ENCODE results near the gene FNBP1. TPM values are rescaled to one million over a fixed set of nuclear protein-coding genes. Genes with fewer than 3 reads are reported as not detected.

The FNBP1 gene
- total RNA-seq = 10 to 100 TPM; 18.1 to 85.3 (median 29.3) TPM

GRCh38 chr9:130042885-130043653 is at the start of gene FNBP1:
FNBP1 (minus strand) TSS chr9:130043189; CDS start chr9:130042975, 214 bp downstream.
- peak; percentile 72 to 92 (median 88) for ATAC-seq (replicated peaks in 6 of 8)
- 0 to 3% methylated on average over 2 to 7 of the region's 92 CpGs; no CpG with 5 or more reads in 8 of the 10 experiments for WGBS, 10 experiments
- Histone ChIP-seq H3K27ac (peak within 1 kb of the TSS; percentile 86 to 90), H3K4me3 (peak within 1 kb of the TSS; percentile 63 to 81 (median 74)), H3K4me1 (replicated peaks in 1 of 2) (peaks cover 18 to 24% of the 10 kb centered on the region in 2 donors)
- in situ Hi-C loops (cut with MboI; ENCODE audit: low pct_unique_long_range_greater_than_20kb in 2 of 9, low sequenced_read_pairs in 9 of 9, unreplicated experiment in 9 of 9) = no loop called here

DNA sequence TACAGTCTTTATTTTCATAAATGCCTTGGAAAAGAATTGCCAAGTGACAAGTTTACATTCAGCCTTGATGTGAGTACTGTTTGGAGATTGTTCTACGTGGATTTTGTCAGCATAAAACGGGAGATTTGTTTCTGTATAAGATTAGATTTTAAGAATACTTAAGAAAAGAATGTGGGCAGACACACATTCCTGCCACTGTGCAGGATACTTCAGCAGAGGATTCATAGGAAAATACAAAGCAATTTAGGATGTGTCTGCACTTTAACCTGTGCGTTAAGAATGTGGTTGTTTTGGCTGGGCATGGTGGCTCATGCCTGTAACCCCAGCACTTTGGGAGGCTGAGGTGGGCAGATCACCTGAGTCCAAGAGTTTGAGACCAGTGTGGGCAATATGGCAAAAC is 47.9 kb upstream of the FNBP1 start:
- no peak for ATAC-seq (replicated peaks in 6 of 8)
- WGBS, 10 experiments = 71 to 100% (median 92%) methylated on average over 1 to 3 of the region's 3 CpGs
- no peak overlapping the region for H3K27ac ChIP-seq
- no peak overlapping the region for H3K4me3 ChIP-seq
- no peaks in the 10 kb centered on the region for H3K4me1 ChIP-seq (replicated peaks in 1 of 2)
- in situ Hi-C loops (cut with MboI; ENCODE audit: low pct_unique_long_range_greater_than_20kb in 2 of 9, low sequenced_read_pairs in 9 of 9, unreplicated experiment in 9 of 9) = no loop called here

DNA sequence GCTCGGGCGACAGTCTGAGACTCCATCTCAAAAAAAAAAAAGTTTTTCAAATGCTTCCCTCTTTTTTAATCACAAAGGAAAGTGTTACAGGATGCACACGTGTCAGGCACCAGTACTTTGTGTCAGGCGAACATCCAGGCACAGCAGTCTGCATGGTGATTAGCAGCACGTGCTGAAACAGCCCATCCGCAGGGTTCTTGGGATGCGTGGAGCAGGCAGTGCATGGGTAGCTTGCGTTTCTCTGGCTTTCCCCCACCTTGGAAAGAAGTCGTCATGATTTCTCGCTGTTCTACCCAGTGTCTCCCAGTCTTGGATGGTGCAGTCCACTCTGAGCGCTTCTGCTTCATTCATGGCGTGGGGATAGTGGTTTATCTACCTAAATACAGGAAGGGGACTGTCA is 46.2 kb upstream of the FNBP1 start:
- in situ Hi-C loops (cut with MboI; ENCODE audit: low pct_unique_long_range_greater_than_20kb in 2 of 9, low sequenced_read_pairs in 9 of 9, unreplicated experiment in 9 of 9) = no loop called here
- no peak overlapping the region for H3K27ac ChIP-seq

DNA sequence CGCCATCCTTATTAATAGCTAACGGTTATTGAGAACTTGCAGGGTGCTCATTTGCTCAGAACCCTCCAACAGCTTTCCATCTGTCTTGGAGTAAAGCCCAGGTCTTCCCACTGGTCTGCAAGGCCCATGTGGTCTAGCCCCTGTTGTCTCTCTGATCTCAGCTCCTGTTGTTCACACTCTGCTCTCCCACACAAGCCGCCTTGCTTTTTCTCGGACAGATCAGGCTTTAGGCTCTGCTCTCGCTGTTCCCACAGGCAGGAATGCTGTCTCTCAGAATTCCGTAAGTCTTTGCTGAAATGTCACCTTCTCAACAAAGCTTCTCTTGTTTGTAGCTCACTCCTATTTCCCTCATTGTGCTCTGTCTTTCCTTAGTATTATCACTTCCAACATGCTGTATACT is 45.1 kb upstream of the FNBP1 start:
- ATAC-seq (replicated peaks in 6 of 8) = no peak
- H3K4me3 ChIP-seq = no peak overlapping the region
- in situ Hi-C loops (cut with MboI; ENCODE audit: low pct_unique_long_range_greater_than_20kb in 2 of 9, low sequenced_read_pairs in 9 of 9, unreplicated experiment in 9 of 9) = no loop called here
- 83 to 100% (median 92%) methylated on average over 1 to 5 of the region's 6 CpGs; no CpG with 5 or more reads in 1 of the 10 experiments for WGBS, 10 experiments
- H3K27ac ChIP-seq = no peak overlapping the region
- no peaks in the 10 kb centered on the region for H3K4me1 ChIP-seq (replicated peaks in 1 of 2)

More for the DNA sequence above, 46.2 kb upstream of the FNBP1 start:
- no peak for ATAC-seq (replicated peaks in 6 of 8)
- Histone ChIP-seq H3K4me3 (no peak overlapping the region), H3K4me1 (replicated peaks in 1 of 2) (no peaks in the 10 kb centered on the region)
- 85 to 100% (median 92%) methylated on average over 2 to 11 of the region's 12 CpGs; no CpG with 5 or more reads in 1 of the 10 experiments for WGBS, 10 experiments

GRCh38 chr9:130084337-130084736 is 41.3 kb upstream of the FNBP1 start:
- H3K27ac ChIP-seq = no peak overlapping the region
- H3K4me1 ChIP-seq (replicated peaks in 1 of 2) = no peaks in the 10 kb centered on the region
- 80 to 100% (median 100%) methylated on average over 1 to 5 of the region's 7 CpGs; no CpG with 5 or more reads in 1 of the 10 experiments for WGBS, 10 experiments
- H3K4me3 ChIP-seq = no peak overlapping the region
- ATAC-seq (replicated peaks in 6 of 8) = no peak
- in situ Hi-C loops (cut with MboI; ENCODE audit: low pct_unique_long_range_greater_than_20kb in 2 of 9, low sequenced_read_pairs in 9 of 9, unreplicated experiment in 9 of 9) = no loop called here

- WGBS, 10 experiments = 90 to 100% (median 100%) methylated on average over 1 to 2 of the region's 3 CpGs; no CpG with 5 or more reads in 5 of the 10 experiments
- in situ Hi-C loops (cut with MboI; ENCODE audit: low pct_unique_long_range_greater_than_20kb in 2 of 9, low sequenced_read_pairs in 9 of 9, unreplicated experiment in 9 of 9) = no loop called here
- no peak for ATAC-seq (replicated peaks in 6 of 8)
Observed at GRCh38 chr9:130078547-130078946, 35.6 kb upstream of the FNBP1 start.

GRCh38 chr9:130073373-130073772 is 30.4 kb upstream of the FNBP1 start:
- Histone ChIP-seq H3K27ac (no peak overlapping the region), H3K4me3 (no peak overlapping the region), H3K4me1 (replicated peaks in 1 of 2) (no peaks in the 10 kb centered on the region)
- in situ Hi-C loops (cut with MboI; ENCODE audit: low pct_unique_long_range_greater_than_20kb in 2 of 9, low sequenced_read_pairs in 9 of 9, unreplicated experiment in 9 of 9) = loop anchor here in 1 of 9 experiments (25.0 kb wide), 1 partner anchor 186 kb away; no protein-coding TSS in a partner anchor
- ATAC-seq (replicated peaks in 6 of 8) = peak in 1 of 8 experiments; percentile 29
- WGBS, 10 experiments = 0 to 100% (median 68%) methylated on average over 1 to 2 of the region's 2 CpGs; no CpG with 5 or more reads in 2 of the 10 experiments

More at GRCh38 chr9:130078547-130078946, 35.6 kb upstream of the FNBP1 start:
- H3K4me3 ChIP-seq = no peak overlapping the region
- H3K27ac ChIP-seq = no peak overlapping the region
- H3K4me1 ChIP-seq (replicated peaks in 1 of 2) = no peaks in the 10 kb centered on the region

- WGBS, 10 experiments = 57 to 96% (median 86%) methylated on average over 1 to 8 of the region's 9 CpGs
- ATAC-seq (replicated peaks in 6 of 8) = no peak
- in situ Hi-C loops (cut with MboI; ENCODE audit: low pct_unique_long_range_greater_than_20kb in 2 of 9, low sequenced_read_pairs in 9 of 9, unreplicated experiment in 9 of 9) = loop anchor here in 1 of 9 experiments (25.0 kb wide), 1 partner anchor 185 kb away; no protein-coding TSS in a partner anchor
- Histone ChIP-seq H3K27ac (no peak overlapping the region), H3K4me1 (replicated peaks in 1 of 2) (no peaks in the 10 kb centered on the region), H3K4me3 (no peak overlapping the region)
Observed at GRCh38 chr9:130072515-130073235, 29.7 kb upstream of the FNBP1 start.

DNA sequence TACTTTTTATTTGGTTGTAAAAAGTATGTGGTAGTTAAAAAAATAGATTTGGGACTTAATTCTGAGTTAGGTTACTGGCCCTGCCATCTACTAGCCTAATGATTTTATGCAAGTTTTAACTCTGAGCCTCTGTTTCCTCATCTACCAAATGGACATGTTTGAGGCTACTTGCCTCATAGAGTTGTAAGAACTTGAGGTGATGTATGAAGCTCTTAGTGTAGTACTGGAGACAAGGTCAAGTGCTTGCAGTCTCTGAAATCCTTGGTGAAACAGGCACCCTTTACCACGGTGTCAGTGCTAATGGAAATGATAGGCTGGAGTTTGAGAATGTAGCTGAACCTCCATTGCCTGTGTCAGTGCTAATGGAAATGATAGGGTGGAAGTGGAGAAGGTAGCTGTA is 26.1 kb upstream of the FNBP1 start:
- no peak overlapping the region for H3K4me3 ChIP-seq
- no peak overlapping the region for H3K27ac ChIP-seq
- ATAC-seq (replicated peaks in 6 of 8) = no peak
- in situ Hi-C loops (cut with MboI; ENCODE audit: low pct_unique_long_range_greater_than_20kb in 2 of 9, low sequenced_read_pairs in 9 of 9, unreplicated experiment in 9 of 9) = loop anchor here in 1 of 9 experiments (25.0 kb wide), 1 partner anchor 182 kb away; no protein-coding TSS in a partner anchor
- 67 to 100% (median 82%) methylated on average over 1 of the region's 1 CpG; no CpG with 5 or more reads in 4 of the 10 experiments for WGBS, 10 experiments
- no peaks in the 10 kb centered on the region for H3K4me1 ChIP-seq (replicated peaks in 1 of 2)

DNA sequence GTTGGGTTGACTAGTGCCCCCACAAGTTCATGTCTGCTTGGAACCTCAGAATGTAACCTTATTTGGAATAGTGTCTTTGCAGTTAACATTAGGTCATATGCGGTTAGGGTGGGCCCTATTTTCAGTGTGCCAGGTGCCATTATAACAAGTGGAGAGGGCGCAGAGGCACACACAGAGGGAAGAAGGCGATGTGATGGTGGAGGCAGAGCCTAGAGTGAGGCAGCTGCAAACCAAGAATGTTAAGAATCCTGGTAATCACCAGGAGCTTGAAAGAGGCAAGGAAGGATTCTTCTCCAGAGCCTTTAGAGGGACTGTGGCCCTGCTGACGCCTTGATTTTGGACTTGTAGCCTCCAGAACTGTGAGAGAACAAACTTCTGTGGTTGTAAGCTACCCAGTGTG is 21.6 kb upstream of the FNBP1 start:
- WGBS, 10 experiments = 92 to 100% (median 100%) methylated on average over 1 to 4 of the region's 4 CpGs; no CpG with 5 or more reads in 4 of the 10 experiments
- Histone ChIP-seq H3K4me1 (replicated peaks in 1 of 2) (no peaks in the 10 kb centered on the region), H3K27ac (no peak overlapping the region), H3K4me3 (no peak overlapping the region)
- in situ Hi-C loops (cut with MboI; ENCODE audit: low pct_unique_long_range_greater_than_20kb in 2 of 9, low sequenced_read_pairs in 9 of 9, unreplicated experiment in 9 of 9) = loop anchor here in 1 of 9 experiments (25.0 kb wide), 1 partner anchor 177 kb away; no protein-coding TSS in a partner anchor
- ATAC-seq (replicated peaks in 6 of 8) = no peak

DNA sequence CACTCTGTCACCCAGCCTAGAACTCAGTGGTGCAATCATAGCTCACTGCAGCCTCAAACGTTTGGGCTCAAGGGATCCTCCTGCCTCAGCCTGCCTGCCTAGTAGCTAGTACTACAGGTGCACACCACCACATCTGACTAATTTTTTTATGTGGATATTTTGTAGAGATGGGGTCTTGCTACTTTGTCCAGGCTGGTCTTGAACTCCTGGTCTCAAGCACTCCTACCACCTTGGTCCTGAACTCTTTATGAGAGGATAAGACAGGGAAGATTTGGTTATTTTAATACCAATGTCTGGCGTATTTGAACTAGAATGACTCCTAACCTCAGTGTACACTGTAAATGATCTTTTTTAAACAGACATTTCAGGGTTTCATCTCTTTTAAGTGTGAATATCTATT is 19.8 kb upstream of the FNBP1 start:
- in situ Hi-C loops (cut with MboI; ENCODE audit: low pct_unique_long_range_greater_than_20kb in 2 of 9, low sequenced_read_pairs in 9 of 9, unreplicated experiment in 9 of 9) = loop anchor here in 1 of 9 experiments (25.0 kb wide), 1 partner anchor 175 kb away; no protein-coding TSS in a partner anchor
- no peak for ATAC-seq (replicated peaks in 6 of 8)
- WGBS, 10 experiments = 80 to 100% (median 95%) methylated on average over 1 to 2 of the region's 2 CpGs; no CpG with 5 or more reads in 6 of the 10 experiments
- Histone ChIP-seq H3K4me1 (replicated peaks in 1 of 2) (no peaks in the 10 kb centered on the region), H3K27ac (no peak overlapping the region), H3K4me3 (no peak overlapping the region)

DNA sequence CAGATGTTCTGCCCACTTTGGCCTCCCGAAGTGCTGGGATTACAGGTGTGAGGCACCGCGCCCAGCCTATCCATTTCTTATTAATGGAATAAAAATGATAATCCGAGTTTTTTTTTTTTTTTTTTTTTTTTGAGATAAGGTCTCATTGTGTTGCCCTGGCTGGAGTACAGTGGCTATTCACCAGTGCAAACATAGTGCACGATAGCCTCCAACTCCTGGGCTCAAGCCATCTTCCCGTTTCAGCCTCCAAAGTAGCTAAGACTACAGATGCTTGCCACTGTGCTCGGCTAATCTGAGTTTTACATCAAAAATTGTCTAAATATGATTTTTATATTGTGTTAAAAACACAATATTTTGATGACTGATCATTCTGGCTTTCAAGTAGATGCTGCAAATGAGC is 17.3 kb upstream of the FNBP1 start:
- no peak overlapping the region for H3K4me3 ChIP-seq
- H3K27ac ChIP-seq = no peak overlapping the region
- in situ Hi-C loops (cut with MboI; ENCODE audit: low pct_unique_long_range_greater_than_20kb in 2 of 9, low sequenced_read_pairs in 9 of 9, unreplicated experiment in 9 of 9) = loop anchor here in 1 of 9 experiments (25.0 kb wide), 1 partner anchor 173 kb away; no protein-coding TSS in a partner anchor
- ATAC-seq (replicated peaks in 6 of 8) = no peak
- 80 to 100% (median 91%) methylated on average over 1 to 7 of the region's 7 CpGs; no CpG with 5 or more reads in 2 of the 10 experiments for WGBS, 10 experiments
- H3K4me1 ChIP-seq (replicated peaks in 1 of 2) = peaks cover 0 to 7% of the 10 kb centered on the region in 2 donors

DNA sequence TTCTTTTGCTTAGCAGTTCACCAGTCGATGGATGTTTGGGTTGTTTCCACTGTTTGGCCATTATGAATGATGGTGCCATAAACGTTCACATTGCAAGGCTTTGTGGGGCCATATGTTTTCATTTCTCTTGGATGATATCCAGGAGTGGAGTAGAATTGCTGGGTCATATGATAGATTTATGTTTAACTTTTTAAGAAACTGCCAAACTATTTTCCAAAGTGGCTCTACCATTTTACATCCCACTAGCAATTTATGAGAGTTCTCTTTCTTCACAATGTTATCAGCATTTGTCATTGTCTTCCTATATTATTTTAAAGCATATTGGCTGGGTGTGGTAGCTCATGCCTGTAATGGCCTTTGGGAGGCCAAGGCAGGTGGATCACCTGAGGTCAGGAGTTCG is 15.9 kb upstream of the FNBP1 start:
- ATAC-seq (replicated peaks in 6 of 8) = no peak
- H3K4me3 ChIP-seq = no peak overlapping the region
- in situ Hi-C loops (cut with MboI; ENCODE audit: low pct_unique_long_range_greater_than_20kb in 2 of 9, low sequenced_read_pairs in 9 of 9, unreplicated experiment in 9 of 9) = loop anchor here in 1 of 9 experiments (25.0 kb wide), 1 partner anchor 172 kb away; no protein-coding TSS in a partner anchor
- H3K27ac ChIP-seq = no peak overlapping the region
- H3K4me1 ChIP-seq (replicated peaks in 1 of 2) = peaks cover 3 to 12% of the 10 kb centered on the region in 2 donors
- 33 to 100% (median 80%) methylated on average over 1 to 3 of the region's 3 CpGs; no CpG with 5 or more reads in 2 of the 10 experiments for WGBS, 10 experiments

Measured in motor neuron (in vitro differentiated cells).